WTC11 (cell line): ENCODE measurements around the gene FANCC. TPM values are rescaled to one million over a fixed set of nuclear protein-coding genes. Genes with fewer than 3 reads are reported as not detected.

Experiments used
- ATAC-seq: fragments of 200-7000 bp; cut with Tn5 transposase; 2 replicates; pipeline ENCODE4 v1.10.0; 2021; ENCODE audit warnings: mild to moderate bottlenecking, moderate library complexity
- CTCF ChIA-PET: fragments of 300-600 bp; sonication (Branson Sonifier 250); formaldehyde crosslinking; loops from one replicate; lab custom pipeline; 2021; ENCODE audit warnings: antibody characterized with exemption; lab: Charles Lee
- POLR2A ChIA-PET: fragments of 350-600 bp; sonication (Branson Sonifier 250); formaldehyde crosslinking; loops from one replicate; lab custom pipeline; 2021; ENCODE audit warnings: antibody characterized with exemption; lab: Charles Lee
- DNase-seq: peaks from one replicate; pipeline ENCODE4 v3.0.0; 2021; ENCODE audit warnings: low spot score
- H3K27ac Mint-ChIP-seq: 2 replicates; pipeline ENCODE4 v1.8.0; 2021; ENCODE audit warnings: mixed read lengths
- H3K27me3 Mint-ChIP-seq: 2 replicates; pipeline ENCODE4 v1.8.0; 2021; ENCODE audit warnings: low read depth, mild to moderate bottlenecking, moderate library complexity, mixed read lengths
- H3K36me3 Mint-ChIP-seq: 2 replicates; pipeline ENCODE4 v1.8.0; 2021; ENCODE audit warnings: mixed read lengths
- H3K4me1 Mint-ChIP-seq: 2 replicates; pipeline ENCODE4 v1.8.0; 2022; ENCODE audit warnings: mixed read lengths
- H3K4me3 Mint-ChIP-seq: 2 replicates; pipeline ENCODE4 v1.8.0; 2021; ENCODE audit warnings: mild to moderate bottlenecking, moderate library complexity, mixed read lengths
- H3K9me3 Mint-ChIP-seq: 2 replicates; pipeline ENCODE4 v1.8.0; 2021; ENCODE audit warnings: mixed read lengths
- CBFB ChIP-seq: sonication (generic); formaldehyde crosslinking; IDR thresholded peaks from 2 replicates; pipeline ENCODE4 v1.8.1; 2022; ENCODE audit warnings: mild to moderate bottlenecking, low read depth, missing genetic modification reagents
- CREM ChIP-seq: sonication (generic); formaldehyde crosslinking; IDR thresholded peaks from 2 replicates; pipeline ENCODE4 v1.8.1; 2022; ENCODE audit warnings: mild to moderate bottlenecking, missing genetic modification reagents, moderate library complexity
- EMX1 ChIP-seq: fragments of 250-450 bp; sonication (Bioruptor Pico); IDR thresholded peaks from 2 replicates; pipeline ENCODE4 v1.8.0; 2021; ENCODE audit warnings: mild to moderate bottlenecking
- GTF2I ChIP-seq: fragments of 250-450 bp; sonication (Bioruptor Pico); conservative IDR thresholded peaks from 2 replicates; pipeline ENCODE4 v1.4.0; 2021; ENCODE audit warnings: mild to moderate bottlenecking
- HMGA2 ChIP-seq: fragments of 250-450 bp; sonication (Bioruptor Pico); IDR thresholded peaks from 2 replicates; pipeline ENCODE4 v1.4.0; 2021; ENCODE audit warnings: mild to moderate bottlenecking, moderate library complexity
- IRF2 ChIP-seq: sonication (generic); formaldehyde crosslinking; IDR thresholded peaks from 2 replicates; pipeline ENCODE4 v1.8.0; 2022; ENCODE audit warnings: low read depth, missing genetic modification reagents, borderline replicate concordance
- MYBL2 ChIP-seq: sonication (generic); formaldehyde crosslinking; IDR thresholded peaks from 2 replicates; pipeline ENCODE4 v1.8.1; 2023; ENCODE audit warnings: mild to moderate bottlenecking, moderate library complexity, missing genetic modification reagents
- NFE2L1 ChIP-seq: sonication (generic); formaldehyde crosslinking; IDR thresholded peaks from 2 replicates; pipeline ENCODE4 v1.8.1; 2023; ENCODE audit warnings: missing genetic modification reagents
- NR3C1 ChIP-seq: sonication (generic); formaldehyde crosslinking; conservative IDR thresholded peaks from 2 replicates; pipeline ENCODE4 v1.8.1; 2023; ENCODE audit warnings: low read depth, mild to moderate bottlenecking, missing genetic modification reagents
- PRRX2 ChIP-seq: fragments of 250-450 bp; sonication (Bioruptor Pico); IDR thresholded peaks from 2 replicates; pipeline ENCODE4 v1.8.0; 2021; ENCODE audit warnings: mild to moderate bottlenecking
- TCF7 ChIP-seq: sonication (generic); formaldehyde crosslinking; IDR thresholded peaks from 2 replicates; pipeline ENCODE4 v1.8.0; 2022; ENCODE audit warnings: mild to moderate bottlenecking, low read depth, missing genetic modification reagents, moderate library complexity
- USF1 ChIP-seq: sonication (generic); formaldehyde crosslinking; IDR thresholded peaks from 2 replicates; pipeline ENCODE4 v1.8.0; 2022; ENCODE audit warnings: mild to moderate bottlenecking, missing genetic modification reagents
- ZMAT4 ChIP-seq: fragments of 250-450 bp; sonication (Bioruptor Pico); IDR thresholded peaks from 2 replicates; pipeline ENCODE4 v1.9.0; 2021; ENCODE audit warnings: mild to moderate bottlenecking
- ZNF121 ChIP-seq: sonication (generic); formaldehyde crosslinking; IDR thresholded peaks from 2 replicates; pipeline ENCODE4 v1.8.0; 2023; ENCODE audit warnings: missing genetic modification reagents
- ZNF219 ChIP-seq: sonication (generic); formaldehyde crosslinking; IDR thresholded peaks from 2 replicates; pipeline ENCODE4 v1.8.0; 2023; ENCODE audit warnings: missing genetic modification reagents, mild to moderate bottlenecking, borderline replicate concordance
- ZNF423 ChIP-seq: fragments of 250-450 bp; sonication (Bioruptor Pico); IDR thresholded peaks from 2 replicates; pipeline ENCODE4 v2.1.2; 2022; ENCODE audit warnings: mild to moderate bottlenecking, moderate library complexity
- total RNA-seq: library from RNA; stranded (reverse); gene quantifications from 3 replicates; pipeline ENCODE4 v1.2.3, GENCODE V29; 2021
- TF ChIP-seq, protein P1 (sequence below): fragments of 250-450 bp; sonication (Bioruptor Pico); IDR thresholded peaks from 2 replicates; pipeline ENCODE4 v1.9.0; 2021; ENCODE audit warnings: moderate library complexity, mild to moderate bottlenecking, inconsistent platforms, borderline replicate concordance
- TF ChIP-seq, protein P2 (sequence below): sonication (generic); formaldehyde crosslinking; IDR thresholded peaks from 2 replicates; pipeline ENCODE4 v1.8.0; 2022; ENCODE audit warnings: missing genetic modification reagents
- TF ChIP-seq, protein P3 (sequence below): sonication (generic); formaldehyde crosslinking; conservative IDR thresholded peaks from 2 replicates; pipeline ENCODE4 v1.8.1; 2022; ENCODE audit warnings: mild to moderate bottlenecking, missing genetic modification reagents
- TF ChIP-seq, protein P4 (sequence below): sonication (generic); formaldehyde crosslinking; conservative IDR thresholded peaks from 2 replicates; pipeline ENCODE4 v1.8.1; 2023; ENCODE audit warnings: mild to moderate bottlenecking, low read depth, missing genetic modification reagents, moderate library complexity
- TF ChIP-seq, protein P5 (sequence below): sonication (generic); formaldehyde crosslinking; IDR thresholded peaks from 2 replicates; pipeline ENCODE4 v1.8.1; 2022; ENCODE audit warnings: mild to moderate bottlenecking, moderate library complexity, missing genetic modification reagents

Gene FANCC
- total RNA-seq, 1 experiment from 2014 or later = 10.9 TPM

GRCh38 chr9:95090871-95091577 is 226.5 kb downstream of the FANCC start:
- 0 out of 2 replicates have a peak, but pooled peaks have one; percentile 5 for ATAC-seq
- ChIA-PET CTCF (interaction anchor here (1.8 kb wide), 1 partner anchor 46 kb away, joined by 7 read pairs; no protein-coding TSS in a partner anchor), POLR2A (interaction anchor here (0.5 kb wide), 1 partner anchor 601 kb away, joined by 3 read pairs; no protein-coding TSS in a partner anchor)
- no peaks in the 10 kb centered on the region for H3K27me3 Mint-ChIP-seq
- no peaks in the 10 kb centered on the region for H3K36me3 Mint-ChIP-seq
- no peak for DNase-seq
- H3K4me1 Mint-ChIP-seq = peaks cover 41% of the 10 kb centered on the region
- no peaks in the 10 kb centered on the region for H3K9me3 Mint-ChIP-seq
- H3K4me3 Mint-ChIP-seq = no peak overlapping the region
- H3K27ac Mint-ChIP-seq = peak overlapping the region; percentile 57
- TF ChIP-seq HMGA2 (CRISPR knock-in tag) (no peak), MYBL2 (CRISPR knock-in tag) (no peak), ZNF423 (no peak), CREM (no peak), IRF2 (CRISPR knock-in tag) (no peak), EMX1 (CRISPR knock-in tag) (no peak)
- TF ChIP-seq, protein P1, sequence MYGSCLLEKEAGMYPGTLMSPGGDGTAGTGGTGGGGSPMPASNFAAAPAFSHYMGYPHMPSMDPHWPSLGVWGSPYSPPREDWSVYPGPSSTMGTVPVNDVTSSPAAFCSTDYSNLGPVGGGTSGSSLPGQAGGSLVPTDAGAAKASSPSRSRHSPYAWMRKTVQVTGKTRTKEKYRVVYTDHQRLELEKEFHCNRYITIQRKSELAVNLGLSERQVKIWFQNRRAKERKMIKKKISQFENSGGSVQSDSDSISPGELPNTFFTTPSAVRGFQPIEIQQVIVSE = no peak
- TF ChIP-seq, protein P2, sequence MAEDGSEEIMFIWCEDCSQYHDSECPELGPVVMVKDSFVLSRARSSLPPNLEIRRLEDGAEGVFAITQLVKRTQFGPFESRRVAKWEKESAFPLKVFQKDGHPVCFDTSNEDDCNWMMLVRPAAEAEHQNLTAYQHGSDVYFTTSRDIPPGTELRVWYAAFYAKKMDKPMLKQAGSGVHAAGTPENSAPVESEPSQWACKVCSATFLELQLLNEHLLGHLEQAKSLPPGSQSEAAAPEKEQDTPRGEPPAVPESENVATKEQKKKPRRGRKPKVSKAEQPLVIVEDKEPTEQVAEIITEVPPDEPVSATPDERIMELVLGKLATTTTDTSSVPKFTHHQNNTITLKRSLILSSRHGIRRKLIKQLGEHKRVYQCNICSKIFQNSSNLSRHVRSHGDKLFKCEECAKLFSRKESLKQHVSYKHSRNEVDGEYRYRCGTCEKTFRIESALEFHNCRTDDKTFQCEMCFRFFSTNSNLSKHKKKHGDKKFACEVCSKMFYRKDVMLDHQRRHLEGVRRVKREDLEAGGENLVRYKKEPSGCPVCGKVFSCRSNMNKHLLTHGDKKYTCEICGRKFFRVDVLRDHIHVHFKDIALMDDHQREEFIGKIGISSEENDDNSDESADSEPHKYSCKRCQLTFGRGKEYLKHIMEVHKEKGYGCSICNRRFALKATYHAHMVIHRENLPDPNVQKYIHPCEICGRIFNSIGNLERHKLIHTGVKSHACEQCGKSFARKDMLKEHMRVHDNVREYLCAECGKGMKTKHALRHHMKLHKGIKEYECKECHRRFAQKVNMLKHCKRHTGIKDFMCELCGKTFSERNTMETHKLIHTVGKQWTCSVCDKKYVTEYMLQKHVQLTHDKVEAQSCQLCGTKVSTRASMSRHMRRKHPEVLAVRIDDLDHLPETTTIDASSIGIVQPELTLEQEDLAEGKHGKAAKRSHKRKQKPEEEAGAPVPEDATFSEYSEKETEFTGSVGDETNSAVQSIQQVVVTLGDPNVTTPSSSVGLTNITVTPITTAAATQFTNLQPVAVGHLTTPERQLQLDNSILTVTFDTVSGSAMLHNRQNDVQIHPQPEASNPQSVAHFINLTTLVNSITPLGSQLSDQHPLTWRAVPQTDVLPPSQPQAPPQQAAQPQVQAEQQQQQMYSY (CRISPR knock-in tag) = no peak
- TF ChIP-seq, protein P3, sequence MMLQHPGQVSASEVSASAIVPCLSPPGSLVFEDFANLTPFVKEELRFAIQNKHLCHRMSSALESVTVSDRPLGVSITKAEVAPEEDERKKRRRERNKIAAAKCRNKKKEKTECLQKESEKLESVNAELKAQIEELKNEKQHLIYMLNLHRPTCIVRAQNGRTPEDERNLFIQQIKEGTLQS (CRISPR knock-in tag) = no peak
- TF ChIP-seq, protein P4, sequence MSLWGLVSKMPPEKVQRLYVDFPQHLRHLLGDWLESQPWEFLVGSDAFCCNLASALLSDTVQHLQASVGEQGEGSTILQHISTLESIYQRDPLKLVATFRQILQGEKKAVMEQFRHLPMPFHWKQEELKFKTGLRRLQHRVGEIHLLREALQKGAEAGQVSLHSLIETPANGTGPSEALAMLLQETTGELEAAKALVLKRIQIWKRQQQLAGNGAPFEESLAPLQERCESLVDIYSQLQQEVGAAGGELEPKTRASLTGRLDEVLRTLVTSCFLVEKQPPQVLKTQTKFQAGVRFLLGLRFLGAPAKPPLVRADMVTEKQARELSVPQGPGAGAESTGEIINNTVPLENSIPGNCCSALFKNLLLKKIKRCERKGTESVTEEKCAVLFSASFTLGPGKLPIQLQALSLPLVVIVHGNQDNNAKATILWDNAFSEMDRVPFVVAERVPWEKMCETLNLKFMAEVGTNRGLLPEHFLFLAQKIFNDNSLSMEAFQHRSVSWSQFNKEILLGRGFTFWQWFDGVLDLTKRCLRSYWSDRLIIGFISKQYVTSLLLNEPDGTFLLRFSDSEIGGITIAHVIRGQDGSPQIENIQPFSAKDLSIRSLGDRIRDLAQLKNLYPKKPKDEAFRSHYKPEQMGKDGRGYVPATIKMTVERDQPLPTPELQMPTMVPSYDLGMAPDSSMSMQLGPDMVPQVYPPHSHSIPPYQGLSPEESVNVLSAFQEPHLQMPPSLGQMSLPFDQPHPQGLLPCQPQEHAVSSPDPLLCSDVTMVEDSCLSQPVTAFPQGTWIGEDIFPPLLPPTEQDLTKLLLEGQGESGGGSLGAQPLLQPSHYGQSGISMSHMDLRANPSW (CRISPR knock-in tag) = no peak
- TF ChIP-seq, protein P5, sequence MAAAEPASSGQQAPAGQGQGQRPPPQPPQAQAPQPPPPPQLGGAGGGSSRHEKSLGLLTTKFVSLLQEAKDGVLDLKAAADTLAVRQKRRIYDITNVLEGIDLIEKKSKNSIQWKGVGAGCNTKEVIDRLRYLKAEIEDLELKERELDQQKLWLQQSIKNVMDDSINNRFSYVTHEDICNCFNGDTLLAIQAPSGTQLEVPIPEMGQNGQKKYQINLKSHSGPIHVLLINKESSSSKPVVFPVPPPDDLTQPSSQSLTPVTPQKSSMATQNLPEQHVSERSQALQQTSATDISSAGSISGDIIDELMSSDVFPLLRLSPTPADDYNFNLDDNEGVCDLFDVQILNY (CRISPR knock-in tag) = no peak
- TF ChIP-seq, all 79 proteins: peak for 0

DNA sequence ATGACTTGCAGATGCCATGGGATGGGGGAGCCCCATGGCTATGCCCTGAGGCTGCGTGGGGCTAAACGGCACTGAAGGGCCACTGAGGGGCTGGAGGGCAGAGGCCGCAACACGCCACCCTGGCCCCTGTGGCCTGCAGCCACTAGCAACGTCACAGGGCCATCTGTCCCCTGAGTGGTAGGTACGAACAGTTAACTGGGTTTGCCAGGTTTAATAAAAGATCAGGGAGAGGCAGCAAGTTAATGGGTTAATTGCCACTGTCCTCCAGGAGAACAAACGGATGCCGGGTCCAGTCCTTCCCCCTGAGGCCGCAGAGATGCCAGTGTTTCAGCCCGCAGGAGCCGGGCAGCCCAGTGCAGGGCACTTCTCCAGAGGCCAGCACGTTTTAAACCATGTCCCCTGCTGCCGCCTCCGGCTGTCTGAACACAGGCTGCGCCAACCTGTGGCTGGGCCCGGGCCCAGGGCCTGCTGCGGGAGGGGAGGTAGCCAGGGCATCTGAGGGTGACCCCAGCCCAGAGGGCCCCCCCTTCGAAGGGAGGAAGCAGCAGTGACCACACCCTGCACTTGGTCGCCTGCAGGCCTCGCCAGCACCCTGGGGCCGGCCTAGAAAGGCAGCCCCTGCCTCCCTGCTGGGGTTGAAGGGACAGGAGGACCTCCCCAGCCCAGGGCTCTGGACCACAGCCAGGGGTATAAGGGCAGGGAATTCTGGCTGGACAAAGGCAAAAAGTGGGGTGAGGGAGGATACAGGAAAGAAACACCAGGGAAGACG is 227.3 kb downstream of the FANCC start:
- Mint-ChIP-seq H3K9me3 (no peaks in the 10 kb centered on the region), H3K27me3 (no peaks in the 10 kb centered on the region), H3K4me3 (no peak overlapping the region), H3K36me3 (no peaks in the 10 kb centered on the region), H3K4me1 (peaks cover 38% of the 10 kb centered on the region), H3K27ac (no peak overlapping the region)
- CTCF ChIA-PET = interaction anchor here (1.5 to 2.8 kb wide), 3 partner anchors 37 to 45 kb away, joined by 5 to 13 read pairs (median 7); no protein-coding TSS in a partner anchor
- no peak for DNase-seq
- POLR2A ChIA-PET = no interaction called here
- ATAC-seq = no peak
- TF ChIP-seq NR3C1 (CRISPR knock-in tag) (no peak), GTF2I (CRISPR knock-in tag) (no peak), ZMAT4 (CRISPR knock-in tag) (no peak), MYBL2 (CRISPR knock-in tag) (no peak), NFE2L1 (CRISPR knock-in tag) (no peak), ZNF121 (CRISPR knock-in tag) (no peak), PRRX2 (CRISPR knock-in tag) (no peak), EMX1 (CRISPR knock-in tag) (no peak), CBFB (CRISPR knock-in tag) (no peak), TCF7 (CRISPR knock-in tag) (no peak), ZNF219 (CRISPR knock-in tag) (no peak), USF1 (CRISPR knock-in tag) (no peak)
- TF ChIP-seq, protein P1 = no peak
